ENCODE measurements around the gene RCCD1.

The RCCD1 gene

GRCh38 chr15:90934949-90935751 is 19.5 kb upstream of the RCCD1 start, which contains the start of gene UNC45A:
TSS of gene UNC45A (plus strand) at chr15:90935285. CDS start at chr15:90935325, 40 bp downstream.
- TF ChIP-seq CTCF (IDR thresholded peaks at IDR 0.05; ENCODE audit: low read depth, low read length, missing control alignments): no peak
- DNase-seq (ENCODE audit: extremely low read depth, low read depth): peak; percentile 39
- peak within 1 kb of the TSS; percentile 82 for H3K4me3 ChIP-seq (replicated peaks; ENCODE audit: low read depth, low read length)

- peak overlapping the region; percentile 82 for H3K4me3 ChIP-seq (replicated peaks; ENCODE audit: low read depth, low read length)
- no peak for TF ChIP-seq CTCF (IDR thresholded peaks at IDR 0.05; ENCODE audit: low read depth, low read length, missing control alignments)
Measured at GRCh38 chr15:90936823-90937222, 17.9 kb upstream of the RCCD1 start.

GRCh38 chr15:90938261-90938660 is 16.4 kb upstream of the RCCD1 start:
- no peak overlapping the region for H3K4me3 ChIP-seq (replicated peaks; ENCODE audit: low read depth, low read length)
- no peak for TF ChIP-seq CTCF (IDR thresholded peaks at IDR 0.05; ENCODE audit: low read depth, low read length, missing control alignments)
- DNase-seq (ENCODE audit: extremely low read depth, low read depth): no peak

More at GRCh38 chr15:90936823-90937222, 17.9 kb upstream of the RCCD1 start:
- DNase-seq (ENCODE audit: extremely low read depth, low read depth): no peak

- TF ChIP-seq CTCF (IDR thresholded peaks at IDR 0.05; ENCODE audit: low read depth, low read length, missing control alignments): no peak
- H3K4me3 ChIP-seq (replicated peaks; ENCODE audit: low read depth, low read length): no peak overlapping the region
Measured at GRCh38 chr15:90939756-90940155, 14.9 kb upstream of the RCCD1 start.

GRCh38 chr15:90941038-90941437 is 13.6 kb upstream of the RCCD1 start:
- no peak overlapping the region for H3K4me3 ChIP-seq (replicated peaks; ENCODE audit: low read depth, low read length)
- no peak for TF ChIP-seq CTCF (IDR thresholded peaks at IDR 0.05; ENCODE audit: low read depth, low read length, missing control alignments)
- no peak for DNase-seq (ENCODE audit: extremely low read depth, low read depth)

More at GRCh38 chr15:90939756-90940155, 14.9 kb upstream of the RCCD1 start:
- no peak for DNase-seq (ENCODE audit: extremely low read depth, low read depth)

- no peak for TF ChIP-seq CTCF (IDR thresholded peaks at IDR 0.05; ENCODE audit: low read depth, low read length, missing control alignments)
- DNase-seq (ENCODE audit: extremely low read depth, low read depth): no peak
- H3K4me3 ChIP-seq (replicated peaks; ENCODE audit: low read depth, low read length): no peak overlapping the region
Measured at GRCh38 chr15:90942354-90943120, 12.1 kb upstream of the RCCD1 start.
